Caco-2 (cell line): ENCODE measurements around the gene IGFN1. TPM values are rescaled to one million over a fixed set of nuclear protein-coding genes. Genes with fewer than 3 reads are reported as not detected.
"Not testable (repeated sequence)": the region's sequence is repeated elsewhere in the genome, so short reads cannot be mapped to it uniquely, and the experiment has no call there.

Experiments
- BruUV-seq: library from RNA; stranded (reverse); fragments of 400-500 nt; replicated peaks from 2 replicates; lab custom pipeline; 2021; lab: Mats Ljungman, UMichigan
- CTCF ChIA-PET: fragments of 300-600 bp; sonication (Branson Sonifier 250); formaldehyde crosslinking; loops from one replicate; lab custom pipeline; 2022; ENCODE audit warnings: antibody characterized with exemption; lab: Charles Lee
- POLR2A ChIA-PET: fragments of 300-600 bp; sonication (Branson Sonifier 250); formaldehyde crosslinking; loops from one replicate; lab custom pipeline; 2022; ENCODE audit warnings: antibody characterized with exemption; lab: Charles Lee
- DNase-seq, 2 experiments: peaks; one replicate each; pipeline versions ENCODE4 v3.0.0 to v3.0.0-alpha.2; 2020 to 2022
- H3K27me3 ChIP-seq: replicated peaks from 2 replicates; pipeline ENCODE4 v1.6.0; 2011; ENCODE audit warnings: low read length; ENCODE audit not compliant: control insufficient read depth, insufficient read depth
- H3K36me3 ChIP-seq: 2 replicates; pipeline ENCODE4 v1.5.1; 2011; ENCODE audit warnings: low read length; ENCODE audit not compliant: control insufficient read depth, insufficient read depth
- H3K4me1 ChIP-seq: fragments of 250-450 bp; sonication (Bioruptor Pico); 2 replicates; pipeline ENCODE4 v1.5.1; 2020; ENCODE audit warnings: mild to moderate bottlenecking
- H3K4me3 ChIP-seq: 2 replicates; pipeline ENCODE4 v1.5.1; 2011; ENCODE audit warnings: low read depth, mild to moderate bottlenecking, control low read depth, low read length
- H3K9me3 ChIP-seq: fragments of 250-450 bp; sonication (Bioruptor Pico); 2 replicates; pipeline ENCODE4 v1.5.1; 2020; ENCODE audit warnings: mild to moderate bottlenecking, moderate library complexity
- H3K27ac Mint-ChIP-seq: one replicate; pipeline ENCODE4 v1.8.0; 2022; ENCODE audit warnings: mixed read lengths; ENCODE audit not compliant: unreplicated experiment
- H3K27me3 Mint-ChIP-seq: one replicate; pipeline ENCODE4 v1.8.0; 2022; ENCODE audit warnings: mixed read lengths; ENCODE audit not compliant: insufficient read depth, unreplicated experiment
- H3K36me3 Mint-ChIP-seq: one replicate; pipeline ENCODE4 v1.8.0; 2022; ENCODE audit warnings: mild to moderate bottlenecking, mixed read lengths; ENCODE audit not compliant: insufficient read depth, unreplicated experiment
- H3K4me1 Mint-ChIP-seq: one replicate; pipeline ENCODE4 v1.8.0; 2022; ENCODE audit warnings: low read depth, mixed read lengths; ENCODE audit not compliant: unreplicated experiment
- H3K4me3 Mint-ChIP-seq: one replicate; pipeline ENCODE4 v1.8.0; 2022; ENCODE audit warnings: mild to moderate bottlenecking, moderate library complexity, mixed read lengths; ENCODE audit not compliant: unreplicated experiment
- H3K9me3 Mint-ChIP-seq: one replicate; pipeline ENCODE4 v1.8.0; 2022; ENCODE audit warnings: mixed read lengths; ENCODE audit not compliant: unreplicated experiment
- intact Hi-C: fragments of 100-400 bp; cut with micrococcal nuclease; formaldehyde crosslinking; loops from one replicate; pipeline ENCODE4 v1.10.0; 2022; ENCODE audit not compliant: unreplicated experiment
- total RNA-seq: library from RNA; stranded (reverse); gene quantifications from 2 replicates; pipeline ENCODE4 v1.2.3, GENCODE V29; 2022
- TF ChIP-seq, protein P1 (sequence below), 2 experiments: fragments of 200-600 bp in 1 of 2; IDR thresholded peaks; 1 replicate in 1 of 2; 2 replicates in 1 of 2; pipeline versions ENCODE4 v1.5.1 to v1.8.0; 2011 to 2022; ENCODE audit warnings: antibody characterized with exemption in 1 of 2, control low read depth in 1 of 2, inconsistent platforms in 1 of 2, low read depth in 1 of 2, low read length in 1 of 2, mild to moderate bottlenecking in 1 of 2, moderate library complexity in 1 of 2; ENCODE audit not compliant: insufficient read depth in 1 of 2, severe bottlenecking in 1 of 2, unreplicated experiment in 1 of 2

The IGFN1 gene
- total RNA-seq, 1 experiment from 2014 or later: 0.23 TPM

DNA sequence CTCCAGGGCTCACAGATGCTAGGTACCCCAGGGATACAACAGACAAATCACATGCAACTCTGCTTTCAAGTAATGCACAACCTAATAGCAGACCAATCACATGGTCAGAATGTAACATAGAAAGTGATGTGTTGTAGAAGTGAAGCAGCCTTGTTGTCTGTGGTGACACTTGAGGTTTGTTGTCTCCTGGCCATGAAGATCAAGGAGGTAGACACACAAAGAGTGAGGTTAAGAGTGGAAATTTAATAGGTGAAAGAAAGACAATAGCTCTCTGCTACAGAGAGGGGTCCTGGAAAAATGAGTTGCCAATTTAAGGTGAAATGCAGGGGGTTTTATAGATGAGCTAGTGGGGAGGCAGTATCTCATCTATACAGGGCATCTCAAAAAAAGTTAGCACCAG is 33.8 kb upstream of the IGFN1 start:
- POLR2A ChIA-PET: no interaction called here
- Histone ChIP-seq H3K4me1 (peaks cover 12% of the 10 kb centered on the region), H3K27me3 (no peaks in the 10 kb centered on the region), H3K4me3 (no peak overlapping the region), H3K9me3 (no peaks in the 10 kb centered on the region), H3K36me3 (no peaks in the 10 kb centered on the region)
- H3K36me3 Mint-ChIP-seq: peaks cover 14% of the 10 kb centered on the region
- CTCF ChIA-PET: no interaction called here
- no TSS peak for BruUV-seq
- H3K27ac Mint-ChIP-seq: no peak overlapping the region
- TF ChIP-seq, protein P1, sequence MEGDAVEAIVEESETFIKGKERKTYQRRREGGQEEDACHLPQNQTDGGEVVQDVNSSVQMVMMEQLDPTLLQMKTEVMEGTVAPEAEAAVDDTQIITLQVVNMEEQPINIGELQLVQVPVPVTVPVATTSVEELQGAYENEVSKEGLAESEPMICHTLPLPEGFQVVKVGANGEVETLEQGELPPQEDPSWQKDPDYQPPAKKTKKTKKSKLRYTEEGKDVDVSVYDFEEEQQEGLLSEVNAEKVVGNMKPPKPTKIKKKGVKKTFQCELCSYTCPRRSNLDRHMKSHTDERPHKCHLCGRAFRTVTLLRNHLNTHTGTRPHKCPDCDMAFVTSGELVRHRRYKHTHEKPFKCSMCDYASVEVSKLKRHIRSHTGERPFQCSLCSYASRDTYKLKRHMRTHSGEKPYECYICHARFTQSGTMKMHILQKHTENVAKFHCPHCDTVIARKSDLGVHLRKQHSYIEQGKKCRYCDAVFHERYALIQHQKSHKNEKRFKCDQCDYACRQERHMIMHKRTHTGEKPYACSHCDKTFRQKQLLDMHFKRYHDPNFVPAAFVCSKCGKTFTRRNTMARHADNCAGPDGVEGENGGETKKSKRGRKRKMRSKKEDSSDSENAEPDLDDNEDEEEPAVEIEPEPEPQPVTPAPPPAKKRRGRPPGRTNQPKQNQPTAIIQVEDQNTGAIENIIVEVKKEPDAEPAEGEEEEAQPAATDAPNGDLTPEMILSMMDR (IDR thresholded peaks at IDR 0.05; ENCODE audit: insufficient read depth in 1 of 2, low read depth in 1 of 2, low read length in 1 of 2, severe bottlenecking in 1 of 2, unreplicated experiment in 1 of 2): no peak
- H3K27me3 Mint-ChIP-seq: no peaks in the 10 kb centered on the region
- H3K4me3 Mint-ChIP-seq: no peak overlapping the region
- no peak for DNase-seq
- intact Hi-C loops: no loop called here
- H3K9me3 Mint-ChIP-seq: no peaks in the 10 kb centered on the region
- H3K4me1 Mint-ChIP-seq: no peaks in the 10 kb centered on the region

DNA sequence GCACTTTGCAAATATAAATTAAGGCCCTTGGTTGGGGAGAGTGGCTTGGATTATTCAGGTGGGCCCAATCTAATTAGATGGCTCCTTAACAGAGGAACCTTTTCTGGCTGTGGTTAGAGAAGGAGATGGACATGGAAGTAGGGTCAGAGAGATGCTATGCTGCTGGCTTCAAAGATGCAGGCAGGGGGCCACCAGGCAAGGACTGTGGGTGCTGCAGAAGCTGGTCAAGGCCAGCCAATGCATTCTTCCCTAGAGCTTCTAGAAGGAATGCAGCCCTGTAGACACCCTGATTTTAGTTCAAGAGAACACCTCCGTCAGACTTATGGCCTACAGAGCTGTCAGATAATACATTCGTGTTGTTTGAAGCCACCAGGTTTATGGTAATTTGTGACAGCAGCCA is 32.7 kb upstream of the IGFN1 start:
- H3K36me3 ChIP-seq: no peaks in the 10 kb centered on the region
- Mint-ChIP-seq H3K9me3 (no peaks in the 10 kb centered on the region), H3K27me3 (no peaks in the 10 kb centered on the region), H3K4me3 (no peak overlapping the region), H3K27ac (no peak overlapping the region), H3K36me3 (peaks cover 13% of the 10 kb centered on the region), H3K4me1 (no peaks in the 10 kb centered on the region)
- POLR2A ChIA-PET: no interaction called here
- H3K9me3 ChIP-seq: no peaks in the 10 kb centered on the region
- H3K27me3 ChIP-seq: no peaks in the 10 kb centered on the region
- no peak overlapping the region for H3K4me3 ChIP-seq
- TF ChIP-seq, protein P1 (IDR thresholded peaks at IDR 0.05; ENCODE audit: insufficient read depth in 1 of 2, low read depth in 1 of 2, low read length in 1 of 2, severe bottlenecking in 1 of 2, unreplicated experiment in 1 of 2): no peak
- no TSS peak for BruUV-seq
- H3K4me1 ChIP-seq: peaks cover 11% of the 10 kb centered on the region
- intact Hi-C loops: no loop called here
- CTCF ChIA-PET: interaction anchor here (0.9 to 1.1 kb wide), 2 partner anchors 44 to 69 kb away, joined by 3 read pairs; no protein-coding TSS in a partner anchor
- DNase-seq: no peak

- H3K27me3 Mint-ChIP-seq, CTCF ChIA-PET, H3K36me3 Mint-ChIP-seq, H3K4me3 ChIP-seq, intact Hi-C loops, H3K36me3 ChIP-seq, H3K27me3 ChIP-seq, DNase-seq, H3K27ac Mint-ChIP-seq, POLR2A ChIA-PET, H3K4me1 ChIP-seq, BruUV-seq, H3K9me3 Mint-ChIP-seq, H3K9me3 ChIP-seq, H3K4me3 Mint-ChIP-seq: not testable (repeated sequence)
- peaks cover 13% of the 10 kb centered on the region for H3K4me1 Mint-ChIP-seq
Observed at GRCh38 chr1:201163036-201163435, 27.6 kb upstream of the IGFN1 start.

DNA sequence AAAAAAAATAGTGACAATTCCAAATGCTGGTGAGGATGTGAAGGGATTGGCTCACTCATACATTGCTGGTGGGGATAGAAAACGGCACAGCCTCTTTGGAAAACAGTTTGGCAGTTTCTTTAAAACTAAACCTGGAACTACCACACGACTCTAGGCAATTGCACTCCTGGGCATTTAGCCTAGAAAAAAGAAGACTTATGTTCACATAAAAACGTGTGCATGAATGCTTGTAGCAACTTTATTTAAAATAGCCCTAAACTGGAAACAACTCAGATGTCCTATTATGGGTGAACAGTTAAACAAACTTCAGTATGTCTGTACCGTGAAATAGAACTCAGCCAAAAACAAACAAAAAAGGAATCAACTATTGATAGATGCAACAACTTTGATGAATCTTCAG is 26.9 kb upstream of the IGFN1 start:
- BruUV-seq: no TSS peak
- H3K27me3 Mint-ChIP-seq: no peaks in the 10 kb centered on the region
- ChIA-PET POLR2A (no interaction called here), CTCF (no interaction called here)
- no peaks in the 10 kb centered on the region for H3K36me3 ChIP-seq
- no peak overlapping the region for H3K4me3 Mint-ChIP-seq
- DNase-seq: no peak
- no peaks in the 10 kb centered on the region for H3K9me3 Mint-ChIP-seq
- TF ChIP-seq, protein P1 (IDR thresholded peaks at IDR 0.05; ENCODE audit: insufficient read depth in 1 of 2, low read depth in 1 of 2, low read length in 1 of 2, severe bottlenecking in 1 of 2, unreplicated experiment in 1 of 2): no peak
- H3K4me1 ChIP-seq: no peaks in the 10 kb centered on the region
- H3K27me3 ChIP-seq: no peaks in the 10 kb centered on the region
- H3K9me3 ChIP-seq: no peaks in the 10 kb centered on the region
- peaks cover 13% of the 10 kb centered on the region for H3K4me1 Mint-ChIP-seq
- no peak overlapping the region for H3K27ac Mint-ChIP-seq
- intact Hi-C loops: no loop called here
- H3K4me3 ChIP-seq: no peak overlapping the region
- no peaks in the 10 kb centered on the region for H3K36me3 Mint-ChIP-seq
